Measurements from ENCODE around the gene SLF2. TPM values are rescaled to one million over a fixed set of nuclear protein-coding genes. Genes with fewer than 3 reads are reported as not detected.

SLF2 gene
- total and polyA plus RNA-seq, 9 of the 15 experiments (the other 6 are each of a cell fraction or from before 2014, with no cell fraction given): 1.7 to 18.4 (median 7.8) TPM

DNA sequence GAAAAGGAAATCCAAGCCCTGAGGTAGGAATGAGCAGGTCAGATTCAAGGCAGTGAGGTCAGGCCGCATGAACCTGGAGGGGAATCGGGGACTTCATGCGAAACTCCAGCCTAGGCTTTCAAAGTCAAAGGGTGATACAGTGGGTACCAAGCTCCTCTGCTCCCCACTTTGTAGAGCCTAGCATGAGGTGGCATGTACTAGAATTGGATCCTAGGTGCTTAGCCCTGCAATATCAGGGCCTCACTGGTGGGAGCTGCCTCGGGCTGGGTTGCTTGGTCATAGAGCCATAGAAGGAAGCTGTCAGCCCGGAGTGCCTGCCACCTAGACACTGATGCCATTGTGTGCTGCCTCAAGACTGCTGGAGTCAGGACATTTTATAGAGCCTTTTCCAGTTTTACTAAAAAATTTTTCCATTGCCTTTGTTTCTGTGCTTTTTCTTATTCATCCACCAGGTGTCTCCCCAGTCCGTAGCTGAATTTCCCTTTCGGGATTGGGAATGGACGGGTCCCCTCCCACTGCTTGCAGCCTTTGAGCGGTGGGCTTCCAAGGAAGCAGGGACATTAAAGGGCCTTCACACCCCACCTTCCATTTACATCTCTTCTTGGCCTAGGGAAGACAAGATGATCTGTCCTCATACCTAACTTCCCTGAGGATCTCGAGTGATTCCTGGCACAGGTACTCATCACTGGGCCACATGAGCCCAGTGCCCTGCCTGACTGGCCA is 81.4 kb downstream of the SLF2 start (continued):
- TF ChIP-seq, protein P1, sequence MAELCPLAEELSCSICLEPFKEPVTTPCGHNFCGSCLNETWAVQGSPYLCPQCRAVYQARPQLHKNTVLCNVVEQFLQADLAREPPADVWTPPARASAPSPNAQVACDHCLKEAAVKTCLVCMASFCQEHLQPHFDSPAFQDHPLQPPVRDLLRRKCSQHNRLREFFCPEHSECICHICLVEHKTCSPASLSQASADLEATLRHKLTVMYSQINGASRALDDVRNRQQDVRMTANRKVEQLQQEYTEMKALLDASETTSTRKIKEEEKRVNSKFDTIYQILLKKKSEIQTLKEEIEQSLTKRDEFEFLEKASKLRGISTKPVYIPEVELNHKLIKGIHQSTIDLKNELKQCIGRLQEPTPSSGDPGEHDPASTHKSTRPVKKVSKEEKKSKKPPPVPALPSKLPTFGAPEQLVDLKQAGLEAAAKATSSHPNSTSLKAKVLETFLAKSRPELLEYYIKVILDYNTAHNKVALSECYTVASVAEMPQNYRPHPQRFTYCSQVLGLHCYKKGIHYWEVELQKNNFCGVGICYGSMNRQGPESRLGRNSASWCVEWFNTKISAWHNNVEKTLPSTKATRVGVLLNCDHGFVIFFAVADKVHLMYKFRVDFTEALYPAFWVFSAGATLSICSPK (IDR thresholded peaks at IDR 0.05; ENCODE audit: borderline replicate concordance): no peak
- TF ChIP-seq SAFB (IDR thresholded peaks at IDR 0.05; ENCODE audit: borderline replicate concordance, low read depth, low read length) (no peak), FOXP1 (CRISPR knock-in tag; IDR thresholded peaks at IDR 0.05) (no peak), SIN3A (IDR thresholded peaks at IDR 0.05; ENCODE audit: borderline replicate concordance in 2 of 2, control insufficient read depth in 1 of 2, low read depth in 2 of 2, low read length in 2 of 2) (no peak), DNMT1 (IDR thresholded peaks at IDR 0.05) (no peak), ZKSCAN3 (CRISPR knock-in tag; IDR thresholded peaks at IDR 0.05) (no peak), RAD21 (CRISPR knock-in tag; conservative IDR thresholded peaks at IDR 0.05 in 1 of 2, IDR thresholded peaks at IDR 0.05 in 1 of 2) (peak; percentile 59 to 65), CTCF (IDR thresholded peaks at IDR 0.05 in 2 of 3, conservative IDR thresholded peaks at IDR 0.05 in 1 of 3; ENCODE audit: insufficient read depth in 2 of 3, low read depth in 1 of 3, low read length in 3 of 3) (peak; percentile 41 to 71 (median 65); a peak in 5 of 6 replicates)
